Measurements from ENCODE around the gene ZNF581.

The ZNF581 gene

GRCh38 chr19:55666343-55667005 is 23.0 kb downstream of the ZNF581 start:
- DNase-seq (ENCODE audit: low read depth), result no peak

- no peak for DNase-seq (ENCODE audit: low read depth)
Measured at GRCh38 chr19:55667006-55667381, 23.5 kb downstream of the ZNF581 start.

- DNase-seq (ENCODE audit: low read depth), result no peak
Measured at GRCh38 chr19:55667511-55667910, 24.1 kb downstream of the ZNF581 start.

- DNase-seq (ENCODE audit: low read depth), result no peak
Measured at GRCh38 chr19:55667958-55668357, 24.5 kb downstream of the ZNF581 start.

- DNase-seq (ENCODE audit: low read depth), result no peak
Measured at GRCh38 chr19:55668603-55669348, 25.3 kb downstream of the ZNF581 start.

- no peak for DNase-seq (ENCODE audit: low read depth)
Measured at GRCh38 chr19:55669418-55670279, 26.2 kb downstream of the ZNF581 start.

- no peak for DNase-seq (ENCODE audit: low read depth)
Measured at GRCh38 chr19:55670280-55671053, 27.0 kb downstream of the ZNF581 start.

GRCh38 chr19:55671054-55671378 is 27.6 kb downstream of the ZNF581 start:
- DNase-seq (ENCODE audit: low read depth), result no peak

- DNase-seq (ENCODE audit: low read depth), result no peak
Measured at GRCh38 chr19:55672418-55672817, 29.0 kb downstream of the ZNF581 start.

GRCh38 chr19:55673465-55673864 is 30.0 kb downstream of the ZNF581 start:
- DNase-seq (ENCODE audit: low read depth), result no peak

- no peak for DNase-seq (ENCODE audit: low read depth)
Measured at GRCh38 chr19:55673889-55674288, 30.4 kb downstream of the ZNF581 start.

GRCh38 chr19:55674459-55674840 is 31.0 kb downstream of the ZNF581 start:
- DNase-seq (ENCODE audit: low read depth), result no peak

- peak; percentile 98 for DNase-seq (ENCODE audit: low read depth)
Measured at GRCh38 chr19:55674841-55675660, 31.6 kb downstream of the ZNF581 start, which contains the start of gene EPN1. Gene EPN1, plus strand, starts transcription at chr19:55675226. Its CDS starts 3,402 bp downstream, at chr19:55678628.

- DNase-seq (ENCODE audit: low read depth), result no peak
Measured at GRCh38 chr19:55675661-55676354, 32.4 kb downstream of the ZNF581 start.

- no peak for DNase-seq (ENCODE audit: low read depth)
Measured at GRCh38 chr19:55676383-55676782, 32.9 kb downstream of the ZNF581 start.

- DNase-seq (ENCODE audit: low read depth), result no peak
Measured at GRCh38 chr19:55676889-55677505, 33.5 kb downstream of the ZNF581 start.

- DNase-seq (ENCODE audit: low read depth), result no peak
Measured at GRCh38 chr19:55677572-55678028, 34.2 kb downstream of the ZNF581 start.

GRCh38 chr19:55678121-55678671 is 34.7 kb downstream of the ZNF581 start:
- no peak for DNase-seq (ENCODE audit: low read depth)

Data from activated T-cell treated with anti-CD3 and anti-CD28 coated beads for 48 hours (primary cell).